Mesenchymal stem cell (in vitro differentiated cells and primary cell): ENCODE results near the gene CALML6.
"Not testable (repeated sequence)": the region's sequence is repeated elsewhere in the genome, so short reads cannot be mapped to it uniquely, and the experiment has no call there.

Experiments
- DNase-seq: peaks from one replicate; pipeline ENCODE4 v3.0.0-alpha.2; 2013
- H2AFZ ChIP-seq: one replicate; pipeline ENCODE4 v1.6.1; 2013; ENCODE audit warnings: low read depth, mild to moderate bottlenecking, control low read depth, inconsistent platforms, low read length, moderate library complexity
- H2AK5ac ChIP-seq: 2 replicates; pipeline ENCODE4 v1.6.1; 2013; ENCODE audit warnings: low read length, moderate library complexity, mild to moderate bottlenecking, inconsistent platforms; ENCODE audit not compliant: severe bottlenecking
- H2BK120ac ChIP-seq: one replicate; pipeline ENCODE4 v1.6.1; 2013; ENCODE audit warnings: low read depth, mild to moderate bottlenecking, inconsistent platforms, low read length, moderate library complexity
- H2BK12ac ChIP-seq, 2 experiments: one replicate each; pipeline ENCODE4 v1.6.1; 2013; ENCODE audit warnings: inconsistent platforms in 2 of 2, low read length in 2 of 2, mild to moderate bottlenecking in 2 of 2, moderate library complexity in 2 of 2, control low read depth in 1 of 2
- H2BK15ac ChIP-seq: one replicate; pipeline ENCODE4 v1.6.1; 2013; ENCODE audit warnings: mild to moderate bottlenecking, low read depth, inconsistent platforms; ENCODE audit not compliant: poor library complexity, severe bottlenecking
- H2BK5ac ChIP-seq: 2 replicates; pipeline ENCODE4 v1.6.1; 2013; ENCODE audit warnings: low read depth, mild to moderate bottlenecking, low read length, control low read depth, inconsistent platforms; ENCODE audit not compliant: poor library complexity, severe bottlenecking
- H3K14ac ChIP-seq, 2 experiments: one replicate each; pipeline ENCODE4 v1.6.1; 2013; ENCODE audit warnings: inconsistent platforms in 2 of 2, low read length in 2 of 2, control low read depth in 1 of 2, mild to moderate bottlenecking in 1 of 2, moderate library complexity in 1 of 2
- H3K18ac ChIP-seq, 2 experiments: one replicate each; pipeline ENCODE4 v1.6.1; 2013; ENCODE audit warnings: inconsistent platforms in 2 of 2, low read length in 2 of 2, control low read depth in 1 of 2, low read depth in 1 of 2, mild to moderate bottlenecking in 1 of 2
- H3K23ac ChIP-seq, 2 experiments: one replicate each; pipeline ENCODE4 v1.6.1; 2013; ENCODE audit warnings: inconsistent platforms in 2 of 2, low read length in 2 of 2, mild to moderate bottlenecking in 2 of 2, moderate library complexity in 2 of 2, control low read depth in 1 of 2
- H3K27ac ChIP-seq: 2 replicates; pipeline ENCODE4 v1.5.1; 2013; ENCODE audit warnings: mild to moderate bottlenecking, moderate library complexity, low read length, control low read depth, inconsistent platforms; ENCODE audit not compliant: poor library complexity, severe bottlenecking
- H3K27me3 ChIP-seq, 2 experiments: 2 replicates each; pipeline versions ENCODE4 v1.6.1 to v1.7.0; 2013; ENCODE audit warnings: low read length in 2 of 2, mild to moderate bottlenecking in 2 of 2, moderate library complexity in 2 of 2, control low read depth in 1 of 2, inconsistent platforms in 1 of 2; ENCODE audit not compliant: control insufficient read depth in 1 of 2, insufficient read depth in 1 of 2
- H3K36me3 ChIP-seq, 2 experiments: 2 replicates each; pipeline versions ENCODE4 v1.6.1 to v1.7.0; 2013; ENCODE audit warnings: low read length in 2 of 2, control low read depth in 1 of 2, inconsistent platforms in 1 of 2, low read depth in 1 of 2, mild to moderate bottlenecking in 1 of 2; ENCODE audit not compliant: insufficient read depth in 2 of 2, control insufficient read depth in 1 of 2
- H3K4ac ChIP-seq, 2 experiments: one replicate each; pipeline ENCODE4 v1.6.1; 2013; ENCODE audit warnings: inconsistent platforms in 2 of 2, low read length in 2 of 2, mild to moderate bottlenecking in 2 of 2, moderate library complexity in 2 of 2, control low read depth in 1 of 2, low read depth in 1 of 2
- H3K4me1 ChIP-seq: 2 replicates; pipeline ENCODE4 v1.6.1; 2013; ENCODE audit warnings: low read depth, low read length, control low read depth; ENCODE audit not compliant: control insufficient read depth, insufficient read depth
- H3K4me2 ChIP-seq: 2 replicates; pipeline ENCODE4 v1.6.1; 2013; ENCODE audit warnings: low read length, mild to moderate bottlenecking, inconsistent platforms; ENCODE audit not compliant: poor library complexity, severe bottlenecking
- H3K4me3 ChIP-seq, 2 experiments: 2 replicates each; pipeline versions ENCODE4 v1.5.1 to v1.7.0; 2013; ENCODE audit warnings: low read length in 2 of 2, mild to moderate bottlenecking in 2 of 2, control low read depth in 1 of 2, low read depth in 1 of 2; ENCODE audit not compliant: insufficient read depth in 1 of 2
- H3K79me1 ChIP-seq: replicated peaks from 2 replicates; pipeline ENCODE4 v1.6.1; 2013; ENCODE audit warnings: mild to moderate bottlenecking, control low read depth, low read length, inconsistent platforms; ENCODE audit not compliant: poor library complexity, severe bottlenecking
- H3K9ac ChIP-seq: 2 replicates; pipeline ENCODE4 v1.7.0; 2013; ENCODE audit warnings: mild to moderate bottlenecking, low read length, moderate library complexity
- H3K9me3 ChIP-seq: 2 replicates; pipeline ENCODE4 v1.7.0; 2013; ENCODE audit warnings: mild to moderate bottlenecking, low read length; ENCODE audit not compliant: control insufficient read depth
- H4K8ac ChIP-seq: one replicate; pipeline ENCODE4 v1.6.1; 2013; ENCODE audit warnings: inconsistent platforms, mild to moderate bottlenecking, low read length, moderate library complexity
- H4K91ac ChIP-seq: one replicate; pipeline ENCODE4 v1.6.1; 2013; ENCODE audit warnings: mild to moderate bottlenecking, low read length, inconsistent platforms
- WGBS: methylation state at CpG from one replicate; pipeline ENCODE4 v1.1.7; 2013; ENCODE audit warnings: mixed read lengths; 5-methylcytosine and 5-hydroxymethylcytosine counted together

CALML6 gene

GRCh38 chr1:1928231-1929101 lies 13.4 kb downstream of the CALML6 start:
- no peak overlapping the region for H2BK5ac ChIP-seq
- no peak overlapping the region for H3K4me2 ChIP-seq
- no peak overlapping the region for H4K91ac ChIP-seq
- H4K8ac ChIP-seq: no peak overlapping the region
- H2BK15ac ChIP-seq: no peak overlapping the region
- no peak for DNase-seq
- no peaks in the 10 kb centered on the region for H3K9me3 ChIP-seq
- no peak overlapping the region for H2AFZ ChIP-seq
- H3K4me1 ChIP-seq: no peaks in the 10 kb centered on the region
- no peak overlapping the region for H3K9ac ChIP-seq
- no peak overlapping the region for H3K4ac ChIP-seq
- H2BK120ac ChIP-seq: no peak overlapping the region
- H3K27me3 ChIP-seq: peaks cover 0 to 20% of the 10 kb centered on the region in 2 experiments
- H3K14ac ChIP-seq: no peak overlapping the region
- H3K23ac ChIP-seq: no peak overlapping the region
- H3K4me3 ChIP-seq: no peak overlapping the region
- no peaks in the 10 kb centered on the region for H3K36me3 ChIP-seq
- no peak overlapping the region for H2BK12ac ChIP-seq
- no peak overlapping the region for H2AK5ac ChIP-seq
- H3K27ac ChIP-seq: no peak overlapping the region
- 91% methylated on average over 27 of the region's 34 CpGs for WGBS
- H3K79me1 ChIP-seq: no peaks in the 10 kb centered on the region
- H3K18ac ChIP-seq: no peak overlapping the region

GRCh38 chr1:1929102-1929638 lies 14.1 kb downstream of the CALML6 start:
- H3K23ac ChIP-seq: no peak overlapping the region
- no peaks in the 10 kb centered on the region for H3K9me3 ChIP-seq
- H3K18ac ChIP-seq: no peak overlapping the region
- H3K27me3 ChIP-seq: peaks cover 0 to 20% of the 10 kb centered on the region in 2 experiments
- no peak overlapping the region for H3K4me3 ChIP-seq
- H3K4me1 ChIP-seq: no peaks in the 10 kb centered on the region
- no peaks in the 10 kb centered on the region for H3K79me1 ChIP-seq
- H2BK5ac ChIP-seq: no peak overlapping the region
- no peak for DNase-seq
- no peak overlapping the region for H3K14ac ChIP-seq
- no peak overlapping the region for H3K27ac ChIP-seq
- no peak overlapping the region for H4K91ac ChIP-seq
- WGBS: 89% methylated on average over 6 of the region's 10 CpGs
- no peak overlapping the region for H3K4ac ChIP-seq
- no peak overlapping the region for H2AFZ ChIP-seq
- H2BK120ac ChIP-seq: no peak overlapping the region
- H2BK12ac ChIP-seq: no peak overlapping the region
- no peaks in the 10 kb centered on the region for H3K36me3 ChIP-seq
- H3K4me2 ChIP-seq: no peak overlapping the region
- no peak overlapping the region for H4K8ac ChIP-seq
- no peak overlapping the region for H3K9ac ChIP-seq
- H2BK15ac ChIP-seq: no peak overlapping the region
- H2AK5ac ChIP-seq: no peak overlapping the region

GRCh38 chr1:1929639-1930545 lies 14.8 kb downstream of the CALML6 start:
- Histone ChIP-seq H2AK5ac (no peak overlapping the region), H3K9ac (no peak overlapping the region), H2BK15ac (no peak overlapping the region), H3K4me3 (no peak overlapping the region), H3K27me3 (peaks cover 0 to 17% of the 10 kb centered on the region in 2 experiments), H3K79me1 (no peaks in the 10 kb centered on the region), H3K27ac (no peak overlapping the region), H3K4me2 (no peak overlapping the region), H3K36me3 (no peaks in the 10 kb centered on the region), H3K4ac (no peak overlapping the region), H3K14ac (no peak overlapping the region), H4K91ac (no peak overlapping the region), H3K9me3 (no peaks in the 10 kb centered on the region), H4K8ac (no peak overlapping the region), H3K23ac (no peak overlapping the region), H3K4me1 (no peaks in the 10 kb centered on the region), H2BK120ac (no peak overlapping the region), H2AFZ (no peak overlapping the region), H2BK5ac (no peak overlapping the region), H3K18ac (no peak overlapping the region), H2BK12ac (no peak overlapping the region)
- no peak for DNase-seq
- 89% methylated on average over 38 of the region's 38 CpGs for WGBS

- H2AFZ ChIP-seq, H3K79me1 ChIP-seq, H3K36me3 ChIP-seq, H3K18ac ChIP-seq, H3K23ac ChIP-seq, H4K8ac ChIP-seq, H2BK120ac ChIP-seq, H2BK15ac ChIP-seq, H3K4me1 ChIP-seq, H3K27ac ChIP-seq, H2AK5ac ChIP-seq, DNase-seq, H3K9ac ChIP-seq, H3K4ac ChIP-seq, H3K14ac ChIP-seq, H3K4me2 ChIP-seq, H3K9me3 ChIP-seq, H3K4me3 ChIP-seq, H2BK5ac ChIP-seq, H2BK12ac ChIP-seq: not testable (repeated sequence)
- H4K91ac ChIP-seq: peak overlapping the region; percentile 61
- H3K27me3 ChIP-seq: peaks cover 4 to 35% of the 10 kb centered on the region in 2 experiments
- 94% methylated on average over 21 of the region's 21 CpGs for WGBS
These were observed 19.8 kb downstream of the CALML6 start for GRCh38 chr1:1934848-1935247.
